MV-4-11 (cell line): ENCODE data around the gene SGO2.
"Not testable (repeated sequence)": the region's sequence is repeated elsewhere in the genome, so short reads cannot be mapped to it uniquely, and the experiment has no call there.

ENCODE experiments used
- DNase-seq: peaks from one replicate; lab custom pipeline; 2025; lab: John Stamatoyannopoulos, UW

The SGO2 gene

DNA sequence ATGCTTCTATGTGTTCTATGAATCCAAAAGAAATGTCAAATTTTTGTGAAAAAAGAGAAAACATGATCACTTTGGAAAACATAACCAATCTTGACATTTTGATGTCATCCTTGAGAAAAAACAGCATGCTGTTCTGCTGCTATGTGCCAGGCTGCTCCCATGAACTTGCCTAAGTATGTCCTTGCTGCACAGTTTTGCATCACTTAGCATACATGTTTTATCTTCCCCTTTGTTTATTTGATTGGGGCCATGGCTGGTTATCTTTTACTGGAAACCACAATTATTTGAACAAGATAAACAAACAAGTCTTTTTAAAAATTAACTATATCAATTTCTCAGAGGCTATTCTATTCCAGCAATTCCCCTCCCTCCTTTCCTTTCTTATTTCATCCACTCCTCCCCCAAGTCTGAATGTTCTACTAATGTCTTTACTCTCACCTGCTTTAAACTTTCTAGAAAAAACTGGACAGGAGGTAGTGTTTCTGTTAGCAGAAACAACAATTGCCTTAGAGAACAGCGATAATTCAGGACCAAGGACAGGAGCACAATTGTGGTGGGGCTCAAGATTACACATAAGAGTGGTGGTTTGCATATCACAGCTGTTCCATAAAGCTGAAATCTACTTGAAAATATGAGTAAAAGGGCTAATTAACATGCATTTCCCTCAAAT, 66.5 kb downstream of the SGO2 start:
- peak; percentile 33 for DNase-seq

DNA sequence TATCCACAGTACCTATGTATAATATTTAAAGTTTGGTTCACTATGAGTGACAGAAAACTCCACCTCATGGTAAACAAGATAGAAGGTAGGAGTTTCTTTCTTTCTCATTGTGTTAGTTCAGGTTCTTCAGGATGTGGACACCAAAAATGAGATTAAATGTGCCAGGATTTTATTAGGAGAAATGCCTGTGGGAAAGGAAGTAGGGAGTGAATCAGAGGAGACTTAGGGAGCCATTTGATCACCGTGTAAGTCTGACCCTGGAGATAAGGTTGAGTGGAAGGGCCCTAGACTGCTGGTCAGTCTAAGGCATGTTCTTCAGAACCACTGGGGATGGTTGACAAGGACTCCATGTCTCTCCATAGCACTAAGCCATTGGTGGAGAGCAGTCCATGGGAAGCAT, 67.9 kb downstream of the SGO2 start:
- DNase-seq, result no peak

DNA sequence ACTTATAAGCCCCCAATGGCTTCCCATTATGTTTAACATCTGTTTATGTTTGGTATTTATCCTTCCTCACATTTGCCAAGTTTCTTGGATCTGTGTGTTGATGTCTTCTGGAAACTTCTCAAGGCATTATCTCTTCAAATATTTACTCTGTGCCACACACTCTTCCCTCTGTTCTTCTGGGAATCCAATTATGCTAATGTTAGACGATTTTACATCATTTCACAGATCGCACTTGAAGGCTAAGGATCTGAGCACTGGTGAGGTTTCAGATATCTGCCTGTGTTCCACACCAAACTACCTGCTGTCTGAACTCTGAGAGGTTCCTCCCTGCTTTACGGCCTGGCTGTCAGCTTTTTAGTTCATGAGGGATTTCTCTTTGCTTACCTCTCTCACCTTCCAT, 69.9 kb downstream of the SGO2 start:
- no peak for DNase-seq

DNA sequence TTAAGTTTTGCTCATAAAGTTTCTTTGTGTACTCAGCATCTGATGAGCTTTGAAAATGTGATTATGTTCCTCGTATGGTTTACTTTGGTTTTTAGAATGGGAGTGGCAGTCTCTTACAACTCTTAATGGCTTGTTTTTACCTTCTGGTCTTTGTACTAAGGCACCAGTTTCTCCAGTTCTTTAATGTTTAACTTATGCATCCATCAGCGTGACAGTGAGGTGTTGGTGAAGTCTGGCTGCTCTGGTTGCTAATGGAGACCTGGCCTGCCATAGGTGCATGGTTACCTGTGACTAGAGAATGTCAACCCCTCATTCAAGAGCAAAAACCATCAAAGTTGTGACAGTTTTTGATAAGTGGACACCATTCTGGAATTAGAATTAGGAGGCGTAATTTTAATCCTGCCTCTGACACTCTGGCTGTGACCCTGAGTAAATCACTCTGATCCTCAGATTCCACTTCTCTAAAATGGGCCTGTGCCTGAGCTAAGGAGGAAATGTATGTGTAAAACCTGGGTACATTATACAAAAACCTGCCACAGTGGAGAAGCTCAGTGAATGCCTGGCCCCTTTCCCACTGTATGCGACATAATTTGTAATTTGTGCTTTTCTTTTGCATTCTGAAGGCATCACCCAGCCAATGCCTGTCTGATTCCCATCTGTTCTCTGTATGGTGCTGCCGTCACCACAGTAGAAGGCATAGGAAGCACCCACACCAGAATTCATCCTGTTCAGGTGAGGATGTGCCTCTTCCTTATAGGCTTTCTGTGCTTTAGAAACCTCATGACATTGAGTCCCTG, 71.0 kb downstream of the SGO2 start:
- no peak for DNase-seq

DNA sequence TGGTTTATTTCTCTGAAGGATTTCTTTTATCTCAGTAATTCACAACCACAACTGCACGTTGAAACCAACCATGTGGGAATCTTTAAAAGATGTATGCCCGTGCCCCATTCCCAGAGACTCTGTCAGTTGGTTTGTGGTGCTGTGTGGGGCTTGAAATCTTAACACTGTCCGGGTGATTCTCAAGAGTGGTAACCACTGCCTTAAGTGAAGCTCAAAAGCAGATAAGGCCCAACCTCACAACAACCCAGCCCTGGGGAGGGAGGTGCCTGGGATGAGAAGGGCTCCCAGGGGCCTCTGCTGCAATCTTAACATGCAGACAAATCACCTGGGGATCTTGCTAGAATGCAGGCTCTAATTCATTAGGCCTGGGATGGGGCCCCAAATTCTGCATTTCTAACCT, 73.2 kb downstream of the SGO2 start:
- no peak for DNase-seq

DNA sequence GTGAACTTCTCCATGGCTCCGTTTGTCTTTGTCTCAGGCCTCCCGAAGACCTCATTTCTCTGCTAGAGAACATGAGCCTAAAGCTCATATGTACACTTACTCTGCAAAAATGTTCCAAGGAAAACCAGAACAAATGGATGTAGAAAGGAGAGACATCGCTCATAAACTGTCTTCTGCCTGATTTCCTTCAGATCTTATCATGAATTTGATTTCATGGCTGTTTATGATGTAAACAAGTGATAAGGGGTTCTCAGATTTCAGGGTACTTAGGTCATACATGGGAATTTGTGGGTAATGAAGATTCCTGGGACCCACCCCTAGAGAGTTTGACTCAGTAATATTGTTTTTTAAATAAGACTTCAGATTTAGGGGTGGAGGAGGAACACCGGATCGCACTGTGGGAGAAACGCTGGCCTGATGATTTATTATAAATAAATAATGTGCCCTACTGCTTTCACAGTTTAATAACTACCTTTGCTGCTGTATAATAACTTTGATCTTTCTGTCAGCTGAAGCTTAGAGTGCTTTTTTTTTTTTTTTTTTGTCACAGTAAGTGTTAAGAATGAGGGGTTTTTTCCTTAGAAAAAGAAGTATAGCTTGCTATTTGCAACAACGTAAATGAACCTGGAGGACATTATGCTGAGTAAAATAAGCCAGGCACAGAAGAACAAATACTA, 74.7 kb downstream of the SGO2 start:
- no peak for DNase-seq

DNA sequence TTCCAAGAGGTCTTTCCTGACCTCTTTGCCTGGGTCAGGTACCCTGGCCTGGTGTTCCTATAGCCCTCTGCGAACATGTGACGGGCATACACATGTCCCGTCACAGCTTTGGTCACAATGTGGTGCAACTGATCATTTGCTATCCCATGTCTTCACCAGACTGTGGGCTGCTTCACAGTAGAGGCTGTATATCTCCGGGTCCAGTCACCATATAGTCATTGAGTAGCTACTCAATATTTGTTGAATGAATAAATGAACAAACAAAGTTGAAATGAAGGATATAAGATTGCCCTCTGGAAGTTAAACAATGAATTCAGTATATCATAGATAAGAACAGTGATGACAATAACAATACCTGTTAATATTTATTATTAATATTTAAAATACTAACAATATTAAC, 76.6 kb downstream of the SGO2 start:
- no peak for DNase-seq

DNA sequence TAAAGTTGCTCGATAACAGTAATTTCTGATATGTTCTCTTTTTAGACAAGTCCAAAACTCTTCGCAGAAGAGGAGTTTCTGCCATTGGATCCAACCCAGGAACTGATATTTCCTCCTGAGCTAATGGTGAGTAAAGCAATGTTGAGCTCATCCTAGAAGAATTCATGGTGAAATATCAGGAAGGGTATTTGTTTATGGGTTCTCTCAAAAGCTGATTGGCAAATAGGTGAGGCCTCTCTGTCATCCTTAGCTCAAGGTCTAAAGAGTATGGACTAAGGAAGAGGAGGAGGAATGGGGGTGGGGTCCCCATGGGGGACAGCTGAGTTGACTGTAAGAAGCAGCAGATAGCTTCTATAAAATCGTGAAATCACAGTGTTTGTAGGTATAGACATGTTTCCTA, 78.0 kb downstream of the SGO2 start:
- no peak for DNase-seq

DNA sequence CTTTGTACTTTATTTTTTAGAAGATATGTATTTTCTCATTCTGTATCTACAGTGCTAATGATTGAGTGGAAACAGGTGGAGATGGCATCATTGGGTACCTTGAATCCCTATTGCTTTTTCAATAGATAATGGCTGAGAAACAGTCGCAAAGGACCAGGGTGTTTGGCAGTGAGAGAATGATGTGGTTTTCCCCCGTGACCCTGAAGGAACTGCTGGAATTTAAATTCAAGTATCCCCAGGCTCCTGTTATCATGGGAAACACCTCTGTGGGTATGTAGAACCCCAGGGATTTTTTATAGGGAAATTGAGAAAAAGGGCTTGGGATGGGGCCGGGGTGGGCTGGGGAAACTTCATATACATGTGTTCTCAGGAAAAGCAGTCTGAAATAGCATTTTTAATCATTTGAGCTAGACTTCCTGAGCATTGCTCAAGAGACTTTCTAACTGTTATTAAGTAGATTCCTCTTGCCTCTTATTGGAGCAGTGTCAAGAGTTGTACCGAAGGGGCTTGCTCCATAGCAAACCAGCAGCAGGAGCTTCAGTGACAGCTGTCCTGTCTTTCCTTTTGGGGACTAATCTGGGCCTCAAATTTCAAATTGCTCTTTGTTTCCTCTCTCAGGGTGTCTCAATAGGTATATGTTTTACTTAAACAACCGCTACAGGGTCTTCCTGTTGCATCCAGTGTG, 78.7 kb downstream of the SGO2 start:
- no peak for DNase-seq

DNA sequence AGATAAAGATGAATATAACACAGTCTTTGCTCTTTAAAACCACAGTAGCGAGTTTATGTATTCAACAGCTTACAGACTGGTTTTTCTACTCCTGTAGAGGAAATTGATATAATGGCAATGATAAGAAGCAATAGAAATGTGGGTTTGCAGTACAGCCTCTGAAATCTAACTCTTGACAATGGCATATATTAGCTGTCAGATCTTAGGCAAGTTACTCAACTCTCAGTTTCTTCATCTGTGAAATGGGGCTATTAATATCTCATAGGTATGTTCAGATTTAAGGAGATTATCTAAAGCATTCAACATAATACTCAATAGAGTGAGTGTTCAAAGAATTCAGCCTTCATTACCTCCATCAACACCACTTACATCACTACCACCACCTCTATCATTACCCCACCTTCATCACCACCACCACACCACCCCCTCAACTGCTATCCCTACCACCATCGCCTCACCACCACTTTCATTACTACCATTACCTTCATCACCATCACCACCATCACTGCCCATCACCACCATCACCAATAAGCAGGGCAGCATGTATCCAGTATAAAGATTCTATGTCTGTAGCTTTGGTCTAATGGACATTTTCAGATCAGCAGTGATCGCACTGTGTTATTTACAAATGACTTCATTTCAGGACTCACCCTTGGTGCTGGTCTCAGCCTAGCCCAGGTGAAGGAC, 82.5 kb downstream of the SGO2 start:
- DNase-seq, result no peak

DNA sequence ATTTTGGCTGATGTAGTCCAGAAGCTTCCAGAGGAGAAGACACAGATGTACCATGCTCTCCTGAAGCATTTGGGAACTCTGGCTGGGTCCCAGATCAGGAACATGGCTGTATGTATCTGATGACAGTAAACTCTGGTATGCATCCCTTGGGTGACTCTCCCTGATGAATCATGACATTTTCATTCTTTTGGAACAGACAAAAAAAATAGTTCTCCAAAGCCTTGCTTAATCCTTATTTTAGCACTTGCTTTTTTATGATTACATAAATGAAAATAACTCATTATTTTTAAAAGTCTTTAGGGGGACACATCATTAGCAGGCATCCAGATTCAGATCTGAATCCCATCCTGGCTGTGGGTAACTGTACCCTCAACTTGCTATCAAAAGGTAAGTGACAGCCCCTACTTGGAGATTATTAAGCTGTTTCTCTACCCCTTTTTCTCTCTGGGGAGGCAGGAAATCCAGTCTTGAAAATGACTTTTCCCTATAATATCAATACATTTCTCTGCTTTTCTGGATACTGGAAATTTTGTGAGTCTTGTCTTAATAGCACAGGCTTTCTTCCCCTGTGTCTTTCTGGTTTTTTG, 83.1 kb downstream of the SGO2 start:
- no peak for DNase-seq

DNA sequence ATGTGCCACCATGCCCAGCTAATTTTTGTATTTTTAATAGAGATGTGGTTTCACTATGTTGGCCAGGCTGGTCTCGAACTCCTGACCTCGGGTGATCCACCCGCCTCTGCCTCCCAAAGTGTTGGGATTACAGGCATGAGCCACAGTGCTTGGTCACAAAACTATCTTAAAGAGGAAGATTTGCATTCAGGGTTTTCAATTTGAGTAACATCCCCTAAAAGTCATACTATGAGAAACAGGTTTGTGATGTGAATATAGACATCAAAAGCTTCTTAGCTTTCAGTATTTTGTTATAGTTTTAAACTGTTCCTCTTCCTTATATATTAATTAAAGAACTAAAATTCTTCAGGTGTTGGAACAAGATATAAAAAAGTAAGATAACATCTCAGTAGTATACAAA, 84.2 kb downstream of the SGO2 start:
- DNase-seq, result not testable (repeated sequence)

DNA sequence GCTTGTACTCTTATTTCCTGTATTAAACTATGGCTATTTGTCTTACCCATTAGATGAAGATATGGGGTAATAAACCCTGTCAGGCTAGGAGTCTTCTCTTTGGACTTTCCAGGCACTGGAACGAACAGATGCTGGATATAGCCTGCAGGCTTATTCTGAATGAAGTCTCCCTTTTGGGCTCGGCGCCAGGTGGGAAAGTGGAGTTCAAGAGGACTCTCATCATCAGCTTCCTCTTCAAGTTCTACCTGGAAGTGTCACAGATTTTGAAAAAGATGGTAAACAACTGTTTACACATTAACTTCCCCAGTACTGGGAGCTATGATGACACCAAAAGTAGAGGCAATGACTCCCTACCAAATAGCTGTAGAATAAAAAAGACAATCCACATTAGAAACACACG, 87.7 kb downstream of the SGO2 start:
- no peak for DNase-seq

DNA sequence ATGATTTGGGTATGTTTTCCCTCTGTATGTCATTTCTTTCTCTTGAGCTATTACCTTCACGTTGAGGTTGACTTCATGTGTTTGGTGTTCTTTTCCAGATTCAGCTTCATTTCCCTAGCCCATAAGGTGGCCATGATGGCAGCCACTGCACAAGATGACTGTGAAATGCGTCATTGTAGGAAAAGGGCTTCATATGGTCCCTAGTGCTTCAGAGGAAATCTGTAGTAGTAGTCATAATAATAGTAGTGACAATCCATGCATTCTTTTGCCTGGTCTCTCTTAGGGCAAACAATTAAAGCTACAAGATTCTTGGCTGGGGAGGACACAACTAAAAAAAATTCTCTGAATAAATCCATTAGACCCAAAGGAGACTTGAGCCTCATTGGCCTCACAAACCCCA, 88.2 kb downstream of the SGO2 start:
- DNase-seq, result no peak

DNA sequence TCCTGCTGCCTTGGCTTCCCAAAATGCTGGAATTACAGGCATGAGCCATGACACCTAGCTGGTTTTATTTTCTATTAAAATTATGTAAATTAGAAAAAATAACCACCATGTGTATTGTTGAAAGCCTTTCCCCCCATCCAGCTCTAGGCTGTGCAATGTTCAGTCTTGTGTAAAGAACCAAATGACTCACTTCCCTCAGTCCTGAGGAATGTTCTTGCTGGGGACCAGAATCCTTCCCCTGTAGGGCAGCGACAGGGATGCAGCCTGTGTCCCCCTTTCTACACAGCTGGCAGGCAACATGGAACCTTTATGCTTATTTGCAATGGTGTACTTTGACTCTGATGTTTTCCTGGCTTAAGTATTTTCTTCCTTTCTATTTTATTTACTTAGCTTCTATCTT, 89.2 kb downstream of the SGO2 start:
- peak; percentile 73 for DNase-seq

DNA sequence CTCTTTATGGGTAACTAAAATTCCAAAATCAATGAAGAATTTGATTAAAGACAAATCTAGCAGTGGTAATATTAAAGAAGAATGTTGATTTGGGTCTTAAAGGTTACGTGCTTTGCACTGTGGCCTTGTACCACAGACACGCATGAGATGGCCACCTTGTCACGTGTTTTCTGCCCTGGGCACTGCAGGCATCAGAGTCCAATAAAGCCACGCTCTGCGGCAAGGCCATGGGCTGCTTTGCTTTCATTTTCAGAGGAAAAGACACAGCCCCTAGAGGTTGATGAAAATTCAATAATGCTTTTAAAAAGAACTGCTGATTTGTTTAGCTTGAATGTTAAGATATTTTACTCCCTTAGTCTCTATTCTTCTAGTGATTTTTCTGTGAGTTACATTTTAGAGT, 90.2 kb downstream of the SGO2 start:
- DNase-seq, result peak; percentile 52

DNA sequence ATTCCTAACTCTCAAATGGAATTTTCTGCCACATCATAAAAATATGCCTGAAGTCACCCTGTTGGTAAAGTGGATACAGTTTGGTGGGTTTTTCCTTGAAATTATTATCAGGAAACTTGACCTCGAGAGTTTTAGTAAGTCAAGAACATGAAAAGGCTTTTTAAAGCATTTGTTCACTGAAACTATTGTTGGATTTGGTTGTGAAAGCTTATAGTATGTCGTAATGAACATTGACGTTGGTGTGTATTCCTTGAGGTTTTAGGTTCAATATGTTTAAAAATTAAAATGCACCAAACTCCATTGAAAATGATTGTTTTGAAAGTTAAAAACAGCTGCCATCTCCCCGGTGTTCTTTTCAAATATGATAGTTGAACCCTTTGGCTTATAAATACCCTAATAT, 90.6 kb downstream of the SGO2 start:
- DNase-seq, result peak; percentile 35

DNA sequence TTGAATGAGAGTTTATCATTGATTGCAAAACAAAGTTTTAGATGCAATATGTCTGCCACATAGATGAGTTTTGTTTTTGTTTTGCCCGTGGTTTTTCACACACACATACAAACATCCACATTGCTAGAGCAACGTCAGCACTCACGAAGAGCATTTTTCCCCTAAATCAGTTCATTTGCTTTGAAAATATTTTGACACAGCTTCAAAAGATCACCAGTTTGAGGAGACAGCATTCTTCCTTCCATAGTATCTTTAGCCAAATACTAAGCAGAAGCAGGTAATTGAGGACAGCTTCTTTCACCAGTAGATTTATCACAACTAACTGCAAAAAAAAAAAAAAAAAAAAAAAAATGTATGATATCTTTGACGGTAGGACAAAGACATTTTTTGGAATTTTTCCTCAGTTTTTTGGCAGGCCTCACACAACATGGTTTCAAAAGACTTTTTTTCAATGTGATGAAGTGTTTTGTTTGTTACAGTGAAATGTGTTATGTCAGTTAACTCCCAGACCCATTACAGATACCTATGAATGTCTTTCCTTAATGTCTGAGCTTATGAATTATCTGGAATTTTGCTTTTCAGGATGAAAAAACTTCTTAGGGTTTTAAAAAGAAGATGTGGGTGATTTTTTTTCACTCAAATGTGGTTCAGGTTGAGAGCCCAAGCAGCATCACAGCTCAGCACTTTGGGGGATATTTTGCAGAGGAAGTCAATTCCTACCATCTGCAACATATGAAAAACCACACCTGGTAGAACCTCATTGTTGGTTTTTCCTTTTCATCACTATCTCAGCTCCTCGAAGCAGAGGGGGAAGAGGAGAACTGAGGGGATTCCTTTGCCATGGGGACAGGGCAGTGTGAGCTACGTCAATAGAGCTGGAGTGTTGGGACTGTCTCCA, 91.4 kb downstream of the SGO2 start:
- DNase-seq, result no peak

DNA sequence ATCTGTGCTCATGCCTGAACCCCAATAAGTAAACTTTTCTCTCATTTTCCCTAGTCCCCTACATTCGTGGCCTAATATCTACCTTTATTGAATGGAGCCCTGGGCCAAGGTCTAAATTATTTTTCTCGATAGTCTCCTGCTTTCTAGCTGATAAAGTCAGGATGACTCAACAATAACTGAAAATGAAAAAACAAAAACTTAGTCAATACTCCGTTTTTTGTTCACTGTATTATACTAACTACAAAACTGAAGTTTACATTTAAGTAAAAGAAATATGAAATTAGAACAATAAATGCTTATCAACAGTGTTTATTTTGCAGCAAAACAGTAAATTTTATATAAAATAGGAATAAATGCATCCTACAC, 92.0 kb downstream of the SGO2 start:
- no peak for DNase-seq

DNA sequence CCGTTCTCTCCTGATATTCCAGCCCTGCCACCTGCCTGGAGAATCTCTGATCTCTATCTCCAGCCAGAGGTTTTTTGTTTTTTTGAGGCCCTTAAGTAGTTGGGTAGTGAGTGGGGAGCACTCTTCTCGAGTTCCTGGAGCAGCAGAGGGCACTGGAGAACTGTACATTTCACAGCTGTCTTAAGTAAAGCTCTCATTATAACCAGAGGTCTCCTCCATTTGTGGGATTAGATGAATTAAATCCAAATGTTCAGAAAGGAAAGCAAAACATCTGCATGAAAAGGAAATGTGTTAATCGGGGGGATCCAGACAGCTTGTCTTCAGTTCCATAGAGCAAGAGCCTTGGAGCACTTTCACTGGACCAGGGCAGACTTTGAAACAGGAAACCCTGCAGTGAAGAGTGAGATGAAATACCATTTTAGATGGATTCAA, 92.6 kb downstream of the SGO2 start:
- peak; percentile 64 for DNase-seq

DNA sequence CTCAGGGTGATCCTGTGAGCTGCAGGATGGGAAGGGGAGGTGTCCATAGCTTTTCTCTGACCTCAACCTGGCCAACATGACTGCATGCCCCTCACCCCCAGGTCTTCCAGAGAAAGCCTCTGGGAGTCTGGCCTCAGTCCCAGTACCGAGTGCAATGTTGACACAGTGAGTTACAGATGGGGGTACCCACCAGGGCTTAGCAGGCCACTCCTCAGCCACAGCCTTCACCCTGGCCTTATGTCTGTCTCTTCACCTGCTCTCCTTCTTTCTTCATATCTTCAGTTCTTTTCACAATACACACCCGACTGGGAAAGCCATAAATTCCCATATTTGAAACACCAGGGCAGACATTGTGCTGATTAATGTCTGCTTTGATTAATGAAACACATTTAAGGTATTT, 93.3 kb downstream of the SGO2 start:
- no peak for DNase-seq
